Breast epithelium (tissue), 4 donors: ENCODE measurements around the gene SNTA1. TPM values are rescaled to one million over a fixed set of nuclear protein-coding genes. Genes with fewer than 3 reads are reported as not detected.

Experiments
- DNase-seq, 2 donors: peaks; one replicate each; pipeline ENCODE4 v3.0.0-alpha.2; 2019; ENCODE audit warnings: low spot score in 2 of 2
- H3K27ac ChIP-seq, 2 donors: fragments of 200-600 bp; sonication (generic) in 1 of 2; one replicate each; pipeline ENCODE4 v1.5.1; 2016 to 2019; ENCODE audit warnings: mild to moderate bottlenecking in 1 of 2
- H3K27me3 ChIP-seq, 2 donors: fragments of 200-600 bp; sonication (generic) in 1 of 2; one replicate each; pipeline versions ENCODE4 v1.5.1 to v1.6.0; 2017 to 2019; ENCODE audit warnings: control low read depth in 1 of 2, mild to moderate bottlenecking in 1 of 2
- H3K36me3 ChIP-seq: fragments of 200-600 bp; one replicate; pipeline ENCODE4 v1.5.1; 2019
- H3K4me1 ChIP-seq, 2 donors: fragments of 200-600 bp; sonication (generic); one replicate each; pipeline ENCODE4 v1.5.1; 2016 to 2019; ENCODE audit warnings: control low read depth in 1 of 2
- H3K4me3 ChIP-seq, 3 donors: fragments of 200-600 bp; sonication (generic); 1 replicate in 2 of 3; 2 replicates in 1 of 3; pipeline ENCODE4 v1.5.1; 2016 to 2019; ENCODE audit warnings: mild to moderate bottlenecking in 3 of 3, moderate library complexity in 2 of 3
- H3K9me3 ChIP-seq, 2 donors: fragments of 200-600 bp; sonication (generic) in 1 of 2; one replicate each; pipeline ENCODE4 v1.5.1; 2016 to 2019; ENCODE audit warnings: control low read depth in 1 of 2
- CTCF ChIP-seq, 3 donors: fragments of 450-650 bp; IDR thresholded peaks; one replicate each; pipeline ENCODE4 v1.5.1; 2016 to 2017; ENCODE audit warnings: antibody characterized with exemption in 3 of 3, mild to moderate bottlenecking in 3 of 3, moderate library complexity in 3 of 3
- POLR2A ChIP-seq: fragments of 450-650 bp; IDR thresholded peaks from one replicate; pipeline ENCODE4 v1.6.1; 2016; ENCODE audit warnings: antibody characterized with exemption, mild to moderate bottlenecking, moderate library complexity
- POLR2AphosphoS5 ChIP-seq, 3 donors: sonication (generic); formaldehyde crosslinking; IDR thresholded peaks; one replicate each; pipeline ENCODE4 v1.6.1; 2017; ENCODE audit warnings: antibody characterized with exemption in 3 of 3
- intact Hi-C: fragments of 100-400 bp; cut with DNase I; formaldehyde crosslinking; loops from one replicate; pipeline ENCODE4 v1.15.1; 2023; ENCODE audit warnings: low total_unique reads
- total RNA-seq, 3 donors: library from RNA; depleted of rRNA; stranded (reverse); fragments of >200 nt; gene quantifications; one replicate each; pipeline ENCODE4 v1.1.0, GENCODE V29; 2016

SNTA1 gene
- total RNA-seq, 3 donors from 2014 or later: 19.3 to 121 (median 21.1) TPM

- Histone ChIP-seq H3K9me3 (no peaks in the 10 kb centered on the region), H3K4me3 (no peak overlapping the region), H3K36me3 (no peaks in the 10 kb centered on the region), H3K4me1 (peaks cover 4 to 13% of the 10 kb centered on the region in 2 donors), H3K27ac (no peak overlapping the region), H3K27me3 (no peaks in the 10 kb centered on the region)
- intact Hi-C loops: no loop called here
- TF ChIP-seq POLR2AphosphoS5 (IDR thresholded peaks at IDR 0.05) (no peak), CTCF (IDR thresholded peaks at IDR 0.05) (no peak)
- no peak for DNase-seq
Measured at GRCh38 chr20:33404281-33404680, 39.3 kb downstream of the SNTA1 start.

- peak overlapping the region in 1 of 2 donors; percentile 66 for H3K27ac ChIP-seq
- H3K4me1 ChIP-seq: peaks cover 4 to 16% of the 10 kb centered on the region in 2 donors
- no peaks in the 10 kb centered on the region for H3K36me3 ChIP-seq
- no peak for DNase-seq
- H3K27me3 ChIP-seq: no peaks in the 10 kb centered on the region
- intact Hi-C loops: no loop called here
- peak overlapping the region; percentile 94 to 99 (median 96) for H3K4me3 ChIP-seq
- no peak for TF ChIP-seq POLR2A
- no peak for TF ChIP-seq CTCF (IDR thresholded peaks at IDR 0.05)
- no peak for TF ChIP-seq POLR2AphosphoS5 (IDR thresholded peaks at IDR 0.05)
- no peaks in the 10 kb centered on the region for H3K9me3 ChIP-seq
Measured at GRCh38 chr20:33401921-33402369, 41.6 kb downstream of the SNTA1 start.

GRCh38 chr20:33401184-33401920, 42.2 kb downstream of the SNTA1 start, which contains the start of gene CDK5RAP1:
Gene CDK5RAP1 (minus strand): TSS chr20:33401519. CDS start chr20:33397064, 4,455 bp downstream.
- H3K4me1 ChIP-seq: peaks cover 4 to 16% of the 10 kb centered on the region in 2 donors
- H3K27me3 ChIP-seq: no peaks in the 10 kb centered on the region
- H3K4me3 ChIP-seq: peak within 1 kb of the TSS; percentile 94 to 99 (median 96)
- DNase-seq: peak; percentile 69 to 85
- no peaks in the 10 kb centered on the region for H3K36me3 ChIP-seq
- TF ChIP-seq CTCF (IDR thresholded peaks at IDR 0.05) (no peak), POLR2AphosphoS5 (IDR thresholded peaks at IDR 0.05) (peak; percentile 44 to 90 (median 80))
- peak within 1 kb of the TSS; percentile 66 to 72 for H3K27ac ChIP-seq
- intact Hi-C loops: no loop called here
- no peaks in the 10 kb centered on the region for H3K9me3 ChIP-seq

GRCh38 chr20:33400812-33401183, 42.8 kb downstream of the SNTA1 start:
- Histone ChIP-seq H3K9me3 (no peaks in the 10 kb centered on the region), H3K27ac (peak overlapping the region; percentile 66 to 72), H3K27me3 (no peaks in the 10 kb centered on the region), H3K36me3 (no peaks in the 10 kb centered on the region), H3K4me1 (peaks cover 4 to 16% of the 10 kb centered on the region in 2 donors), H3K4me3 (peak overlapping the region; percentile 94 to 99 (median 96))
- TF ChIP-seq POLR2AphosphoS5 (IDR thresholded peaks at IDR 0.05) (no peak), CTCF (IDR thresholded peaks at IDR 0.05) (no peak), POLR2A (no peak)
- intact Hi-C loops: no loop called here
- no peak for DNase-seq

- TF ChIP-seq POLR2A: no peak
- TF ChIP-seq POLR2AphosphoS5 (IDR thresholded peaks at IDR 0.05): no peak
- no peak for TF ChIP-seq CTCF (IDR thresholded peaks at IDR 0.05)
- DNase-seq: no peak
- intact Hi-C loops: no loop called here
- Histone ChIP-seq H3K9me3 (no peaks in the 10 kb centered on the region), H3K27me3 (no peaks in the 10 kb centered on the region), H3K27ac (no peak overlapping the region), H3K4me1 (peaks cover 4 to 16% of the 10 kb centered on the region in 2 donors), H3K4me3 (peak overlapping the region; percentile 94 to 99 (median 96)), H3K36me3 (no peaks in the 10 kb centered on the region)
Measured at GRCh38 chr20:33399924-33400323, 43.6 kb downstream of the SNTA1 start.
